ENCODE measurements around the gene IFI6.
"Not testable (repeated sequence)": the region's sequence is repeated elsewhere in the genome, so short reads cannot be mapped to it uniquely, and the experiment has no call there.

IFI6 gene, protein sequence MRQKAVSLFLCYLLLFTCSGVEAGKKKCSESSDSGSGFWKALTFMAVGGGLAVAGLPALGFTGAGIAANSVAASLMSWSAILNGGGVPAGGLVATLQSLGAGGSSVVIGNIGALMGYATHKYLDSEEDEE

DNA sequence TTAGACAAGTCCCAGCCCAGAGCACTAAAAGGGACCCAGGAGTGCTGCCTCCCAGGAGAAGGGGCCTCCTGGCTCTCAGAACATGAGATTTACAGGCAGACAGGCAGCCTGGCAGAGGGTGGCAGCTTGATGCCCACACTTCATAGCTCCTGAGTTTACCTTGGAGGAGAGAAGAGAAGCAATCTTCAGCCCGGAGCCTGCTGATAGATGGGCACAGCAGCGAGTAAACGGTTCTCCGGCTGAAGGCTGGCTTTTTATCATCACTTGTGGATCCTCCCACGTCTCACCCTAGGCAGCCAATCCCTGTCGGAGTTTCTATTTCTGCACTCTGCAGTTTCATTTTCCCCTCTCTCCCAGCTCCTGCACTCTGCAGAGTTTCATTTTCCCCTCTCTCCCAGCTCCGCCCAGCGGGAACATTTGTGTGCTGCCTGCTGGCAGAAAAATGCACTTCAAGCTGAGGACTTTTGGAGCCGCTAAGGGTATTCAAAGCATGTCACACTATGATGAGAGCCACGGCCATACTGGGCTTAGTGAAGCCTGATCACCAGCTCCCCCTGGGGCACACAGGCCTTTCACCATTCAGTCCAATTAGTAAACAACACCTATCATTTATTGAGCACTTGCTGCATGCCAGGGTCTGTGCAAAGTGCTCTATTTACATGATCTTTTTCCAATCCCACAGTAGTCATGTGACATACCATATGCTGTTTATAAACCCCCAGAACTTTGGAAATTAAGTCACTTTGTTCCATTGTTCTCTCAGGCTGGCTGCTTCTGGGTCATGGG, at the start of gene IFI6:
TSS of gene IFI6 (minus strand) at position 229 of the 786 bp plus-strand sequence. CDS start 2,878 bp downstream, outside the sequence.
- DNase-seq, result peak; percentile 88

DNA sequence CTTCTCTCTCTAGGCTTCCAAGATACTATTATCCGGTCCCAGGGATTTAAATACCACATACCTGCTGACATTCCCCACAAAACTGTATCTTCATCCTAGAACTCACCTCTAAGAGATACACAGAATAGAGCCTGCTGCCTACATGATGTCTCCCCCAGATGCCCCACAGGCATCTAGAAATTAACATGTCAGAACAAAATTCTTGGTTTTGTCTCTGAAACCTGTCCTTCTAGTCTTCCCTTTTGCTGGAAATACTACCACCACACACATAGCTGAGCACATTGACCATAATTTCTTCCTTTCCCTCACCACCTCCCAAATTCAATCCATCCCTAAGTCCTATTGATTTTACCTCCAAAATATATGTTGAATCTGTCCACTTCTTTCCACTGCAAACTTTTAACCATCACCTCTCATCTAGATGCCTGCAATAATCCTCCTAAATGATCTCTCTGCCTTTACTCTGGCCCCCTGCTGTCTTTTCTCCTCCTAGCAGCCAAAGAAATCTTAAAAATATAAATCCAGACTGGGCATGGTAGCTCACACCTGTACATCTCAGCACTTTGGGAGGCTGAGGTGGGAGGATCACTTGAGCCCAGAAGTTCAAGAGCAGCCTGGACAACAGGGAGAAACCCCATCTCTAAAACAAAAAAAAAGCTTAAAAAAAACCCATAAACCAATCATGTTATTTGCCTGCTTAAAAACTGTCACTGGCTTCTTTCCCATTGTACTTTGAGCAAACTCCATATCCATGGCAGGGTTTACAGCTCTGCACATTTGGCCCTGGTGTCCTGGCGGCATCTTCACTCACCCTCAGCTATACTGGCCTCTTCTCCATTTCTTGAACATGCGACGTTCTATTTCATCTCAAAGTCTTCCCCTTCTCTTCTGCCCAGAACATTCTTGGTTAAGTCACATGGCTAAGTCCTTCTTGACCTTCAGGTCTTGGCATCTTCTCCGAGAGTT, 47.6 kb upstream of the IFI6 start:
- peak; percentile 54 for DNase-seq

DNA sequence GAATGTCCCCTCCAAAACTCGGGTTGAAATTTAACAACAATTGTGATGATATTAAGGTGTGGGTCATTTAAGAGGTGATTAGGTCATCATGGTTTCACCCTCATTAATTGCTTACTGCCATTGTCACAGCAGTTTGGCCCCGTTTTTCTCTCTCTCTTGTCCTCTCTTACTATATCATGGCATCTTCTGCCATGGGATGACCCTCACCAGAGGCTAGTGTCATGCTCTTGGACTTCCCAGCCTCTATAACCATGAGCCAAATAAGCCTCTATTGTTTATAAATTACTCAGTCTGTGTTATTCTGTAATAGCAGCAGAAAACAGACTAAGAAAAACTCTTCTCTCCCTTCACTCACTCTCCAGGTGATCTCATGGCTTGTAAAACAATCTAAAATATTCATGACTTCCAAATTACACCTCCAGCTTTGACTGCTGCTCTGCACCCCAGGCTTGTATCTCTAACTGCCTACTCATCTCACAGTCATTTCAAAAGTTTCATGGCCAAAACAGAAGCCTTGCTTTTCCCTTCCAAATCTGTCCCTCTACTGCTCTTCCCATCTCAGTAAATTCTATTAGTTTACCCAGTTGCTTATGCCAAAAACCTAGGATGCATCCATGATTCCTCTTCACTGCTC, 44.4 kb upstream of the IFI6 start:
- DNase-seq, result no peak

DNA sequence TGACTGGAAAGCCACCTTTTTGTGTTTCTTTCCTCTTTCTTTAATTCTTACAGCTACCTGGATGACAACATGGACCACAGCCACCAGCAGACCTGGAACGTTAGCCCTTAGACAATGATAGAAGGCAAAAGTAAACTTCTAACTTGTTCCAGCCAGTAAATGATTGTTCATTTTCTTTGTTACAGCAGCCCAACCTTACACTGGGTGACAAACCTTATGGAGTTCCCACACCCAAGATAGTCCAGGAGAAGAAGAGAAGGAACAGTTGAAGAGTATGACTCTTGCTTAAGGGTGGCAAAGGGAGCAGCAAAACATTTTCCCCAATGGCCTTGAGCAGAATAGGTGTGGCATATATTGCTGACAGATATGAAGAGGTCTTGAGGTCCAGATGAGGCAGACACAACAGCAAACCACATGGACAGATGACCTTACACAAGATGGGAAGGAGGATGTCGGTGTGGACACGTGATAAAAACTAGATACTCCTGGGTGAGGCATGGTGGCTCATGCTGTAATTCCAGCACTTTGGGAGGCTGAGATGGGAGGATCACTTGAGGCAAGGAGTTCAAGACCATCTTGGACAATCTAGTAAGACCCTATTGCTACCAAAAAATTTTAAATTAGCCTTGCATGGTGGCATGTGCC, 42.0 kb upstream of the IFI6 start:
- DNase-seq, result no peak

DNA sequence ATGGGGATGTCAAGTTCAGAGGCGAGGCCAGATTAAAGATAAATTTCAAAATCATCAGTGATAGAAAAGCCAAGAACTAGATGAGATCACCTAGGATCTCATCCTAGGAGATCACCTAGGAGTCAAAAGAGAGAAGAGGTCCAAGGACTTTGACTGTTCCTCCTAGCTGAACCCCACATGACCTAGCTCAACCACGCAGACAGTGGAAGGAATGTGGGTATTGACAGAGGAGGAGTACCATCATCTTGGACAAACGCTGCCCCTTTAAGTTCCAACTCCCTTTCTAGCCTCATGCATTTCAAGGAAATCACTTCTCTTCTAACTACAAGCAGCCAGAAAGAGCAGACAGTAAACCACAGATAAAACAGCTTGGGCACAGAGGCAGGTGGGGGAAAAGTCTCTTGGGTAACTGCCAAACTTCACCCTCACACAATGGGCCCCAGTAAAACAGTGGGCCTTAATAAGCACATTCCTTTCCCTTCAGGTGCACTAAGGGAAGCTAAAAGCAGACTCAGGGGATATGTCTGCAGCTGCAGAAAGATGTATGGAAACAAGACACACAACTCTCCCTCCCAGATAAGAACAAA, 41.2 kb upstream of the IFI6 start:
- no peak for DNase-seq

DNA sequence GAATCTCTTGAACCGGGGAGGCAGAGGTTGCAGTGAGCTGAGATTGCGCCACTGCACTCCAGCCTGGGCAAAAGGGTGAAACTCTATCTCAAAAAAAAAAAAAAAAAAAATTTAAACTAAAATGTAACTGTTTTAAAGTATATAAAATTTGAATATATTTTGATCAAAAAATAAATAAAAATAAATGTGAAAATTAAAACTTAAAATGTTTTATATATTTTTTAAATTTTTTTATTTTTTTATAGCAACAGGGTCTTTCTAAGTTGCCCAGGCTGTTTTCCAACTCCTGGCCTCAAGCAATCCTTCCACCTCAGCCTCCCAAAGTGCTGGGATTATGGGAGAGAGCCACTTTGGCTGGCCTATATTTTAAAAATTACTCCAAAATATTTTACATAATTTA, 38.6 kb upstream of the IFI6 start:
- DNase-seq, result no peak

DNA sequence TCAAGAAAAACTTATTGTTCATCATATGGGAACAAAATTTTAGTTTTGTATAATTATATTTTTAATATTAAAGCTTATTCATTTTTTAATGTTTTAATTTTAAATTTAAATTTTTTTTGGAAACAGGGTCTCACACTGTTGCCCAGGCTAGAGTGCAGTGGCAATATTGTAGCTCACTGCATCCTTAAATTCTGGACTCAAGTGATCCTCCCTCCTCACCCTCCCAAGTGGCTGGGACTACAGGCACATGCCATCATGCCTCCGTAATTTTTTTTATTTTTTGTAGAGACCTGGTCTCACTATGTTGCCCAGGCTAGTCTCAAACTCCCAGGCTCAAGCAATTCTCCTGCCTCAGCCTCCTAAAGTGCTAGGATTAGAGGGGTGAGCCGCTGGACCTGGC, 33.6 kb upstream of the IFI6 start:
- DNase-seq, result no peak

DNA sequence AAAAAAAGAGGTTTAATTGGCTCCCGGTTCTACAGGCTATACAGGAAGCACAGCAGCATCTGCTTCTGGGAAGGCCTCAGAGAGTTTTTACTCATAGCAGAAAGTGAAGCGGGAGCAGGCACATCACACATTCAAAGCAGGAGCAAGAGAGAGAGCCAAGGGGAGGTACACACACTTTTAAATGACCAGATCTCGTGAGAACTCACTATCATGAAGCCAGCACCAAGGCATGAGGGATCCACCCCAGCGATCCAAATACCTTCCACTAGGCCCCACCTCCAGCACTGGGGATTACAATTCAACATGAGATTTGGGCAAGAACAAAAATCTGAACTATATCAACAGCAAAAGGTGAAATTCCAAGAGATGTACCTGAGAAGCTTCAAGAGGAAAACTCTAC, 33.0 kb upstream of the IFI6 start:
- no peak for DNase-seq

DNA sequence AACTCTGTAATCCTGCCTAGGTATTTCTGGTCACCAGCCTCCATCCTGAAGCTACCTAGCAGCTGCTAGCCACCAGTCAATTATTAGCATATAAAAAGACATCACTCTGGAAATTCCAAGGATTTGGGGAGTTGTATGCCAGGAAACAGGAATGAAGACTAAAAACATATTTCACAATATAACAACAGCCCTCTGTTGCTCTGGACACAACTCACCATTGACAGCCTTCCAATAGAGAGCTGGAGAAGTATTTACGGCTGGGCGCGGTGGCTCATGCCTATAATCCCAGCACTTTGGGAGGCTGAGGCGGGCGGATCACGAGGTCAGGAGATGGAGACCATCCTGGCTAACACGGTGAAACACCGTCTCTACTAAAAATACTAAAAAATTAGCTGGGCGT, 24.8 kb upstream of the IFI6 start:
- not testable (repeated sequence) for DNase-seq

DNA sequence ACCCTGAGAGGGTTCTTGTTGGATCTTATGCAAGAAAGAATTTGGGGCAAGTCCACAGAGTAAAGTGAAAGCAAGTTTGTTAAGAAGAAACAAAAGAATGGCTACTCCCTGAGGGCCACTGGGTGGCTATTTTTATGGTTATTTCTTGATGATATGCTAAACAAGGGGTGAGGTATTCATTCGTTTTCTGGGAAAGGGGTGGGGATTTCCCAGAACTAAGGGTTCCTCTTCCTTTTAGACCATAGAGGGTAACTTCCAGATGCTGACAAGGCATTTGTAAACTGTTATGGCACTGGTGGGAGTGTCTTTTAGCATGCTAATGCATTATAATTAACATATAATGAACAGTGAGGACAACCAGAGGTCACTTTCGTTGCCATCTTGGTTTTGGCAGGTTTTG, 18.2 kb upstream of the IFI6 start:
- no peak for DNase-seq

DNA sequence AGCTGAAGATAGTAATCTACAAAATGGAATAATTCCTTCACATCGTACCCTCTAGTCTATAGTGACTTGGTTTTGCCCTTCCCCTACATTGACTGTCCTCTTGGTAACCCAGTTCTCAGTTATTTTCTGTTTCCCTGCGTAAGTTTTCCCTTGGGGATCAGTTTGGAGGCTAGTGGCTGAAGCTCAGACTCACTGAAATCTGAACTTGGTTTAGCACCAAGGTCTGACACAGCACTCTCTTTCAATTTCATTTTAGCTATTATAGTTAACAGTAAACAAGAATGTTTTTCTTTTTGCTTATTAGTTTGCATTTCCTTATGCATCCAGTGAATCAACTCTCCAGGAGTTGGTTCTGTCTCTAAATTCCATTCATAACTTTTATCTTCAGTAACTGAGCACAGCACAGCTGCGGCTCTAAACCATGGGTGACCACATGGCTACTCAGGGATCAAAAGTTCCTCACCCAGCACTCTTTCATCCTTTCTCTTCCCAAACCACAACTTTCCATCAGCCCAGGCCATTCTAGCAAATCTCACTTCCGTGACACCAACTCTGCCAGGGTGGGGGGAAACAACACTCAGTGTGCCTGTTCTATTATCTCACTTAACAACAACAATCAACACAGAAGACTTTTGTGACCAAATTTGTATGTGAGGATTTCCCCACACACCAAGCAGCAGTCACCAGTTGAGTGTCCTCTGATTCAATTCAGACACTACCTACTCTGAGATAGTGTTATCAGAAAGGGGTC, 17.6 kb upstream of the IFI6 start:
- no peak for DNase-seq

DNA sequence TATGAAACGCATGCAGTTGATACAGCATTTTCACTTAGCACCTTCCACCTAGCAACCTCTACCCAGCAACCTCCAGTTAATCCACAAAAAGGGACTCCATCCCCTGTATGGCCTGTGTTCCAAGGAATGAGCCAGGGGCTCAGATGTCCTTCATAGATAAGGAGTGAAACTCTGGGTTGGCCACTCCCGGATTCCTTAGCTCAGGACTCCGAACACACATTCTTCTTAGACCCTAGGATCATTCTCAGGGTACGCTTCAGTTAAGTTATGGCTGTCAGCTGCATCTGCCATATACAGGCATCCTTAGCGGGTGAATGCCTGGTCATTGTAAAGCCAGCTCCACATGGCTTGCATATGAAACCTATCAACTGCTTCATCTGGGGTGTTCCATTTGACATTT, 15.9 kb upstream of the IFI6 start:
- no peak for DNase-seq

DNA sequence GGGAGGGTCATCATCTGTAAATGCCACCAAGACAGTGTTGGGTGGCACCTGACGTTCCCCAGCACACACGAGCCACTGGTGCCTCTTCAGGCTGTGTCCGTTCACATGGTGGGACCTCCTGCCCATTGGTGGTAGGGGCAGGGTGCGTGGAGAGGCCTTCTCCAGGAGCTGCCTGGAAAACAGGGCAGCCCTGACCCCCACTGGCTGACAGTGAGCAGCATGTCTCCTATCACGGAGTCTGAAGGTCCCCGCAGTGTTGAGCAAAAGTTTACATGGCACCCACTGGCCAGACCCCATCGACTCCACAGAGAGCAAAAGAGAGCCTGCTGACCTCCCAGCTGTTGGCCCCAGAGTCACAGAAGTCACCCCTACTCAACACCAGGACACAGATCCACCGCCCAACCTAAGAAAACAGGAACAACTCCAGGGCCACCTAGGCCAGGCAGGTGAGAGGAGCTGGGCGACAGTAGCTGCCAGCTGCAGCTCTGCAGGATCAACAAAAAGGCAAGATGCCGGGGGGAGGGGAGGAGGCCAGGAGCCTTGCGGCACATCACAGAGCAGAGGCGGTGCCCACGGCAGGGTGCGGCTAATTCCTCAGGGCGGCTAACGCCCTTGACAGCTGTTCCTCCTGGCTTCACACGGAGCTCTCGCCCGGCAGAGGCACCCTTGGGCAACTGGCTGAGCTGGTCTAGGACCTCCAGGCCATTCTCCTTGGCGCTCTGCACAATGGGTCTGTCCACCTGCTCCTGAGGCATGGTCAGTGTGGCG, 14.4 kb upstream of the IFI6 start:
- peak; percentile 97 for DNase-seq

DNA sequence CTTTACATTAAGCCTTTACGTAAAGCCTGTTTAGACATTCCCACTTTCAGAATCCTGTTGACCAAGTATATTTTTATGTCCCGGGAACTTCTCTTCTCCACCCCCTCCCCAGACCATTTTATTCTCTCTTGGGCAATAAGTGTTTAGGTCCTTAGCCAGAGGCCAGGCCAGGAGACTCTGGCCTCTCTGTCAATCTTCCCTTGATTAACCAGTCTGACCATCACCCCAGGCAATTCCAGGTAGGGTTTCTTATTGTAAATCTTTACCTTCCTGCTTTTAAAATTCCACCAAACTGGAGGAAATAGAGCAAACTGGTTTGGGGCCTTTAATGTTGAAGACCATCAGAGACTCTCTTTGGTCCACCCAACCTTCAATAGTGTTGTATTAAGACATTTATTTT, 12.2 kb upstream of the IFI6 start:
- no peak for DNase-seq

DNA sequence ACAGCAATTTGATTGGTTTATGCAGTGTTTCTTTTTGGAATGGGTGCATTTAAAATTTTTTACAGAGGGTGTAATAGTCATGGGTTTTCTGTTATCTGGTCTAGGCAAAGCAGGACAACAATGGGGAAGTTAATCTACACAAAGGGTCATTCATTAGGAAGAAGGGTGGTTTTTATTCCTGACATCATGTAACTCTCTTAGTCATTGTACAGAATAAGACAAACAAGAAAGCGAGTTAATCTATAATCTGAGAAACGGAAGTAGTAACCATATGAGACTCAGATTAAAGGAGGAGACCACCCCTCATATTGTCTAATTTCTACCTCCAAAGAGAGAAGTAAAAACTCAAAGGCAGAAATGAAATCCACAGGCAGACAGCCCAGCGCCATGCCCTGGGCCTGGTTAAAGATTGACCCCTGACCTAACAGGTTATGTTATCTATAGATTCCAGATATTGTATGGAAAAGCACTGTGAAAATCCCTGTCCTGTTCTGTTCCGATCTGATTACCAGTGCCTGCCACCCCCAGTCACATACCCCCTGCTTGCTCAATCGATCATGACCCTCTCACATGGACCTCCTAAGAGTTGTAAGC, 10.5 kb upstream of the IFI6 start:
- DNase-seq, result no peak

DNA sequence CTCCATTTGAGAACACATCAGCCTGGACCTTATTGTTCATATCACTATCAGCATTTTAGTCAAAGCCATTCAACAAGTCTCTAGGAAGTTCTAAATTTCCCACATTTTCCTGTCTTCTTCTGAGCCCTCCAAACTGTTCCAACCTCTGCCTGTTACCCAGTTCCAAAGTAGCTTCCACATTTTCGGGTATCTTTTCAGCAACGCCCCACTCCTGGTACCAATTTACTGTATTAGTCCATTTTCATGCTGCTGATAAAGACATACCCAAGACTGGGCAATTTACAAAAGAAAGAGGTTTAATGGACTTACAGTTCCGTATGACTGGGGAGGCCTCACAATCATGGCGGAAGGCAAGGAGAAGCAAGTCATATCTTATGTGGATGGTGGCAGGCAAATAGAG, 9.6 kb upstream of the IFI6 start:
- DNase-seq, result not testable (repeated sequence)

DNA sequence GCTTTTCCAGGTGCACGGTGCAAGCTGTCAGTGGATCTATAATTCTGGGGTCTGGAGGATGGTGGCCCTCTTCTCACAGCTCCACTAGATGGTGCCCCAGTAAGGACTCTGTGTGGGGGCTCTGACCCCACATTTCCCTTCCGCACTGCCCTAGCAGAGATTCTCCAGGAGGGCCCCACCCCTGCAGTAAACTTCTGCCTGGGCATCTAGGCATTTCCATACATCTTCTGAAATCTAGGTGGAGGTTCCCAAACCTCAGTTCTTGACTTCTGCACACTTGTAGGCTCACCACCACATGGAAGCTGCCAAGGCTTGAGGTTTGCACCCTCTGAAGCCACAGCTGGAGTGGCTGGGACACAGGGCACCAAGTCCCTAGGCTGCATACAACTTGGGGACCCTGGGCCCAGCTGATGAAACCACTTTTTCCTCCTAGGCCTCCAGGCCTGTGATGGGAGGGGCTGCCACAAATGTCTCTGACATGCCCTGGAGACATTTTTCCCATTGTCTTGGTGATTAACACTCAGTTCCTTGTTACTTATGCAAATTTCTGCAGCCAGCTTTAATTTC, 8.3 kb upstream of the IFI6 start:
- not testable (repeated sequence) for DNase-seq

DNA sequence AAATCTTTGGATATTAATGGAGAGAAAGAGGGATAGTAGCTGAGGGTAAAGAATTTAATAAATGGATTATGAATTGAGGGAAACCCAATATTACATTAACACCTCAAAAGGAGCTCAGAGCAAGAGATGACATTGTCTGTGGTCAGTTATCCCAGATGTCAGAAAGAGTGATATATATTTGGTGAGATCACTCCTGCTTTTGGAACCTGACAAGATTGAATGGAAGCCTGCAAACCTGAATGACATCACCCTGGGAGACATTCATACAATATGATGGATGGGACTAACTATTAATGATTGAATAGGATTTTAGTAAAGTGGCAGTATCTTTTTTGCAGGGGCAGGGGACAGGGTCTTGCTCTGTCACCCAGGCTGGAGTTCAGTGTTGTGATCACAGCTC, 6.8 kb upstream of the IFI6 start:
- DNase-seq, result no peak

DNA sequence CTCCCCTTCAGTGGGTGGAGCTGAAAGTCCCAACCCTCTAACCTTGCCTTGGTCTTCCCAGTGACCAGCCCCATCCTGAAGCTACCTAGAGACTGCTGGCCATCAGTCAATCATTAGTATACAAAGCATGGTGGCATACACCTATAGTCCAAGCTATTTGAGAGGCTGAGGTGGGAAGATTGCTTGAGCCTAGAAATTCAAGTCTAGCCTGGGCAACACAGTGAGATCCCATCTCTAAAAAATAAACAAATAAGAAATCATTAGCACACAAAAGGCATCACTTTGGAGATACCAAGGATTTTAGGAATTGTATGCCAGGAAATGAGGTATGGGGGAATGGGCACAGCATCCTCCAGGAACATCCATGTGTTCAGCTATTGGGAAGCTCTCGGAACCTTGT, 4.4 kb upstream of the IFI6 start:
- DNase-seq, result no peak

DNA sequence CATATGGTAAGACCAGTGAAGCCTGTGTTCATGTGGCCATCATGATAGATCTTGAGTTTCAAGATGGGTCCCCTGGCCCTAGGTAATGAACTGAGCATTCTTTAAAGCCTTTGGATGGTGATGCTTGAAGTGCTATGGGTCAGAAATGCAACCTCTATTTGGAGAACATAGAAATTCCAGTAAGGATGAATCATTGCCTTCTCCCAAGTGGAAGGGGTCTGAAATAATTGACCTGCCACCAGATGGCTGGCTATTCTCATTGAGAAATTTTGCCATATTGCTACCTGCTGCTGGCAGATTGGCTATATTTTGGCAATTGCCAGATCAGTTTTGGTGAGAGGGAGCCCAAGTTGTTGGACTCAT, 739 bp upstream of the IFI6 start:
- DNase-seq, result no peak
